AG20443 (cell line): ENCODE results near the gene GMFB.

Experiments
- DNase-seq: peaks from one replicate; pipeline ENCODE4 v3.0.0; 2012; ENCODE audit warnings: low spot score, mixed read lengths

Gene GMFB

DNA sequence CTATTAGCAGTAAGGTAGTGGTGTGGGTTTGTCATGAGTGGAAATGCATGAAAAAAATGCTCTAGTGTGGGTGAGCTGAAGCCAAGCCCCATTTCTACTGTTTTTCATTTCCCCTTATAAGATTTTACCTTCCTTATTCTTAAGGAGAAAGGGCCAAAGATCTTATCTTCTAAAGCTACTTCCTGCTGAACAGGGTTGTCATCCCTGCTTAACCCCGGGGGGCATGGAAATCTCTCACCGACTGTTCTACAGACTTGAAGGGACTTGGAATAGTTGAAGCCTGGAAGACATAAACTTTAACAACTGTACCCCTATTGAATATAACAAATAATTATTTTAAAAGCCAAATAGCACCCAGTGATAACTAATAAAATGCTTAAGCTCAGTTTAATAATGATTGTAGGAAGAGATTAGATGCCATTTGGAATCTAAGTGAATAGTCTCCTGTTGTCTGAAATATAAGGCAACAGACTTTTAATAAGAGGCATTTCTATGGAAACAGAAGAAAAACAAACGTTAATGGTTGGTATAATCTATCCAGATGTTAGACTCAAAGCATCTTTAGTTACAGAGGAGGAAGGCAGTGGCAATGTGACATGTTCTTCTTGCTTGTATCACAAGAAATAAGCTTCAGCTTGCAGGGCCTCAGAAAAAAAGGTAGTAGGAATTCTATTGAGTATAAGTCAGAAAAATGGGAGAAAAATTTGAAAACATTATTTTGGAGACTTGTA lies 1.8 kb upstream of the GMFB start:
- no peak for DNase-seq

GRCh38 chr14:54489731-54490444 lies 1.1 kb upstream of the GMFB start:
- no peak for DNase-seq

GRCh38 chr14:54489318-54489683 lies 521 bp upstream of the GMFB start:
- DNase-seq: no peak

DNA sequence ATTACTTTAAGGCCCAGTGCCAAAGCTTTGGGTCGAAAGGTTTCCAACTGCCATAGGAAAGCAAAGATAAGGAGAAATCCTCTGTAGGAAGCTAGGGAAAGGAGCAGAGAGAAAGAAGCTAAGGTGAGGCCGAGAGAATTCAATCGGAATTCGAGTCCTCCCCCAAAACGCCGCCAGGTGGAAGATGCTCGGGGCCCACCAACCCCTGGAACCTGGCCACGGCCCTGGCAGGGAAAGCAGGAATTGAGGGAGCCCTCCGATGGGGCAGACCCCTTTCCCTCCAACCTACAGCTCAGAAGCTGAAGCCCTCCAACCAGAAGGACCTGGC lies 498 bp downstream of the GMFB start:
- no peak for DNase-seq

GRCh38 chr14:54487771-54488170 lies 1.0 kb downstream of the GMFB start:
- peak; percentile 78 for DNase-seq

GRCh38 chr14:54486685-54487084 lies 2.1 kb downstream of the GMFB start:
- DNase-seq: no peak

DNA sequence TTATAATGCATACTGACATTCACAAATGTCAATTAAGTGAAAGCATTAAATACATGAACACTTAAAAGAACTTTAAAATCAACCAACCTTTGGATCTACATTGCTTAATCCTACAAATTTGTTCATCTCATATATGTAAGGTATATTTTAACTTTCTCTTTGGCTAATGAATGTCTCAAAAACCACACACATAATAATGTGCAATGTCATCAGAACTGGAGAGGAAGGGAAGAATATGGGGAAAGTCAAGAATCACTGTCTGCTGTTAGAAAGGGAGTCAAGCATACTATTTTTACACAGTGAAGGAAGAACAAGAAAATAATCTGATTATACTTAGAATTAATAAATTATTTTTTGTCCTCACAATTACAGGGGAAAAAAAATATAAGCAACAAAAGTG lies 4.9 kb downstream of the GMFB start:
- no peak for DNase-seq

DNA sequence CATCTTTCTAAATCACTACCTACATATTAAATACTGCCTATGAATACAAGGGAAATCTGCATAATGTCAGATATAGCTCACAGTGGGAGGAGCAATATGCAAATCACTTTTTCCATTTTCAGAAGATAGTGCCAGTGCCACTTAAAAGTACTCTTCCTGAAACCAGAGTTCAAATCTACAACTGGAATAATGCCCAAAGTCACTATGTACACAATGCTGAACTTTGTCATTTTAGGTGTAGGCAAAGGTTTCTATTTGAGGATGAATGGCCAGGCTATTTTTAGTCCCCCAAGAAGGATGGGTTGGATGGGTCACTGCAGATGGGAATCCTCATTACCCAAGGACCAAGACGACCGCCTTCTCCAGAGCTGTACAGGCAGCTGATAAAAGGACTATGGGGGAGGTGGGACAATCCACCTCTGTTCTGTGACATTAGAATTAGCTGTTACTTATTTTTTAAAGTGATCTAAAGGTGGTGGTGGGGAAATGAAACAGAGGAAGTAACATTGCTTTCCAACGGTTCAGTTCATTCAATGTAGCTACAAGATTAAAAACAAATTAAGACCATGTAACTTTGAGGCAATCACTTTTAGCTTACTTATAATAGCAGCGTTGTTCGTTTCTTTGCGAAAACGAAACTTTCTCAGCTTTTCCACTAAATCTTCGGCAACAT lies 5.6 kb downstream of the GMFB start:
- no peak for DNase-seq

DNA sequence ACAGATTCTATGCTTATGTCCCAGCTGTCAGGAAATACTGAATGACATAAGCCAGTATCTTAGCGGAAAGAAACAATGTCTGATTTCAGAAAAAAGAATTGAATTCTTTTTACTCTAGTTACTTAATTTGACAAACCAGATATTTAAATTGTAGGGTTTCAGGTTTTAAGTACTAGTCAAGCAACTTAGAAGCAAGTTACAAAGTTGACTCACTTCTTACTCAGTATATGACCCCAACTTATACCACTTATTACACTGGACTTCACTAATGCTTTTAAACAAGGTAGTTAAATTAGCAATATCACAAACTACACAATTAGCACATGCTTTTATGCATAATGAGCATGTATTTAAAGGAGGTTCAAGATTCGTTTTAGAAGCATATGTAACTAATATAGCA lies 7.1 kb downstream of the GMFB start:
- no peak for DNase-seq

DNA sequence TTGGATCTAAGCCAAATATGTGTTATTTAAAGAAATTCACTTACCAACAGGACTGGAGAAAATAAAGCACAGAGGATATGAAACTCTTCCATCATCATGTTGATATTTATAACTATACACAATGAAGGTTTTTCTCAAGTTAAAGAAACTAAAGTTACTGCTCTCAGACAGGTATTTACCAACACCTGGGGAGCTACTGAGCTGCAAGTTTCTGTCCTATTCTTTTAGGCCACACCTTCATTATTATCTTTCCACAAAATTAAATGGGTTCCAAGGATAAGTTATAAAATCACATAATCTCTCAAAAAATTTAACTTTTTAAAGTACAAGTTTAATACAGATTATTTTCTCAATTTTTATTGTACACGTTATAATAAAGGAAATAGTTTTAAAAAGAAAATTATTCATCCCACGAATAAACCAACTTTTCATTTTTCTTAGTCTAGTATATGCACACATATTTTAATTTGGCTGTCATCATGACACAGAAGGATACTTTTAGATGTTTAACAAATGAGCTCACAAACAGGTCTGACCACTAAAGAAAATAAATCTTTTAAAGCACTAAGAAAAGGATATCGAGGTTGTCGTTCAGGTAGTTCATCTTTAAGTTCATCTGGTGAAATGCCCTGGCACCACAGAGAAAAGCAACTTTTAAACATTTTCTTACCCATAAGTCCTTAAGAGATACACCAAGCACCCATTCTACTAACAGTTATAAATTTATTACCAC lies 7.8 kb downstream of the GMFB start:
- DNase-seq: no peak

DNA sequence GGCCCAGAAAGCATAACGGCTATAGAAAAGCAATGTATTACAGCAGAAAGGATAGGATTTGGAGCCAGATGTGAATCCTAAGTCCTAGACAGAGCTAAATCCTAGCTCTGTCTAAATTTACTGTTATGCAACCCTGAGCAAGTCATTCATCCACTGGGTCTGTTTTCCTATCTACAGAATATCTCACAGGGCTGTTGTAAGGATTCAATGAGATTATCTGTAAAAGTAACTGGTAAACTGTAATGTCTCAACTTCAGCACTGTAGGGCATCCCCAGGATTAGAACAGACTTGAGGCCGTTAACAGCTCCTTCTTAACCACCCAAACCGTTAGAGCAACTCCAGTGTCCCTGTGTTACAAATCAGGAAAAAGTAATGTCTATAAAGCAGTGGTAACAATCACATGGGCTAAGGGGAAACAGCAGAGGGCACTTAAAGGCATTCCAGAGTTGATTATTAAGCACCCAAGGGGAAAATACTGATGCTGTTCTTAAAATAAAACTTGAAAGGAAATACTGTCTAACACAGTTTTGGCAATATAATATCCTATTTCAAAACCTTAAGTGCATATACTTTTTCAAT lies 10.1 kb downstream of the GMFB start:
- no peak for DNase-seq

GRCh38 chr14:54475911-54476310 lies 12.9 kb downstream of the GMFB start:
- no peak for DNase-seq

GRCh38 chr14:54475187-54475899 lies 13.4 kb downstream of the GMFB start:
- no peak for DNase-seq

- DNase-seq: no peak
These were observed 14.5 kb downstream of the GMFB start for GRCh38 chr14:54474232-54474793.

DNA sequence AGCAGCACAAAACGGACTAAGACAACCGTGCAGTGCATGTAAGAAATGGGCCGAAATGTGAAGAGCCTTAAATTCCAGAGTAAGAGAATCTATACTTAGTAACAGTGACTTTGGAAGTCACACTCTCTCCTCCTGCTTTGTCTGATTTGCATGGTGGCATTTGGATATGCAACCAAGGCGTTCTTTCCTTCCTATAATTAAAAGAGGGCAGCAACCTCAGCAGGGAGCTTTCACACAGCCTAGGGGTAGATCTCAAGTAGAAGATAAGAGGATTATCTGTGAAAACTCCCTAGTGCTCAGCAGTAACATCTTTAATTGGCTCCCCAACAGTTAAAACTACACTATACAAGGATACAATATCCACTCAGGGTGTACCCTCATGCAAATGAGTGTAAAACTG lies 16.5 kb downstream of the GMFB start:
- DNase-seq: no peak

DNA sequence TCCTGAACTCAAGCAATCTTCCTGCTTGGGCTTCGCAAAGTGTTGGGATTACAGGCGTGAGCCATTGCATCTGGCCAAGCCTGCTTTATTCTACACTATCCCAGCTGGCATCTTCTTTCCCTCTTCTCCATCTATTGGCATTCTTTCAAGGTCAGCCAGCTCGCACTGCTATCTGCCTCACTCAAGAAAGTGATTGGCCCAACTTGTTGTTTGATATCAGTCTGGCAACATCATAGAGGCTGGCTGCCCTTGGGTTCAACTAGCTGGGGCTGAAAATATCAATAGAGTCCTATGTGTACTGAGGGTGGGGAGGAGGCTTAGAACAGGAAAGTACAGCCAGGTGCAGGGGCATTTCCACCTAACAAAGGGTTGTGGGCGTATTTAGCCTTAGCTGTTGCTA lies 17.1 kb downstream of the GMFB start:
- no peak for DNase-seq

- no peak for DNase-seq
These were observed 18.1 kb downstream of the GMFB start for GRCh38 chr14:54470701-54471100.

DNA sequence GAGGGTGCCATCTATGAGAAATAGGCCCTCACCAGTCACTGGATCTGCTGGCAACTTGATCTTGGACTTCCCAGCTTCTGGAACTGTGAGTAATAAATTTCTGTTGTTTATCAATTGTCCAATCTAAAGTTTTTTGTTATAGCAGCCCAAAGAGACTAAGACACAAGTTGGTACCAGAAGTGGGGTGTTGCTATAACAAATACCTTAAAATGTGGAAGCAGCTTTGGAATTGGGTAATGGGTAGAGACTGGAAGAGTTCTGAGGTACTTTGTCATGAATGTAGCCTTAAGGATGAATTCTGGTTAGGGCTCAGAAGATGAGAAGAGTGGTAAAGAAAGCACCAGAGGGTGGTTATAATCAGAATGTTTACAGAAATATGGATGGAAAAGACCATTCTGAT lies 21.5 kb downstream of the GMFB start:
- no peak for DNase-seq

GRCh38 chr14:54465654-54466053 lies 23.1 kb downstream of the GMFB start:
- DNase-seq: no peak

DNA sequence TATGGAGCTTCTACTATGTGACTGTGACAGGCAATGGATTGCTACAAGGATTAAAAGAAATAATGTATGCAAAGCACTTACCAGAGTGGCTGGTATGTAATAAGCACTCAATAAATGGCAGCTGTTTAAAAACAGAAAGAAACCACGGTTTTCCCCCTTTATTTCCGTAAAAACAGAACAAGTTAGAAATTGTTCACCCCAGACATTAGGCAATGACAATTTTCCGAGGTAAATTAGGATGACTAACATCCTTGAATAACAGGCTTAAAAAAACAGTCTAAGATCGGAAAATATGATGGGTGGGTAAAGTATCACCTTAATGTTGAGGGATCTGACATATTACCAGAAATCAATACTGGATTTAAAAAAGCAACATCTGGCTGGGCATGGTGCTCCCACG lies 26.7 kb downstream of the GMFB start:
- no peak for DNase-seq

DNA sequence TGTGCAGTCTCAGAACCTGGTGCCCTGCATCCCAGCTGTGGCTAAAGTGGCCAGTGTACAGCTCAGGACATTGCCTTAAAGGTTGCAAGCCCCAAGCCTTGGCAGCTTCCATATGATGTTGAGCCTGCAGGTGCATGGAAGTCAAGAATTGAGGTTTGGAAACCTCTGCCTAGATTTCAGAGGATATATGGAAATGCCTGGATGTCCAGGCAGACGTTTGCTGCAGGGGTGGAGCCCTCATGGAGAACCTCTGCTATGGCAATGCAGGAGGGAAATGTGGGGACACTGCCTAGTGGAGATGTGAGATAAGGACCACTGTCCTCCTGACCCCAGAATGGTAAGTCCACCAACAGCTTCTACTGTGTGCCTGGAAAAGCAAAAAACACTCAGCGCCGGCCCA lies 29.7 kb downstream of the GMFB start:
- DNase-seq: no peak
